ENCODE measurements around the gene ARL10.

Gene ARL10

GRCh38 chr5:176365351-176366231 is at the start of gene ARL10:
TSS of gene ARL10 (plus strand) at chr5:176365487. CDS start at chr5:176365564, 77 bp downstream.
- DNase-seq: no peak

- DNase-seq: no peak
These were observed 47.5 kb upstream of the ARL10 start for GRCh38 chr5:176317534-176318374.

GRCh38 chr5:176319827-176320554 is 45.3 kb upstream of the ARL10 start:
- DNase-seq: peak; percentile 12 to 13

DNA sequence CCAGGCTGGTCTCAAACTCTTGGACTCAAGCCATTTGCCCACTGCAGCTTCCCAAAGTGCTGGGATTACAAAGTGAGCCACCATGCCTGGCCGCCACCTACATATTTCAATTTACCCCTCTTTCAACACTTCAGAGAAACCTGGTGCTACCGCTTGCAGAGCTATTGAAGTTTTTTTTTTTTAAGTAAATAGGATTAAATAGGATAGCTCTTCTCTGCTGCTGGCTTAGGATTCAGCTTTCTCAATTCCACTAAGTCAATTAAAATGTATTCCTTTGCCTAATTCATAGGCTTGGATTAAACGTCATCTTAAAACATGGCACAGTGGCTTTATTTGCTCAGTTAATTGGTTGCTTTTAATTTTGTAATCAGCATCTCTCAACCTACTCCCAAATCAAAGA is 44.7 kb upstream of the ARL10 start:
- DNase-seq: no peak

DNA sequence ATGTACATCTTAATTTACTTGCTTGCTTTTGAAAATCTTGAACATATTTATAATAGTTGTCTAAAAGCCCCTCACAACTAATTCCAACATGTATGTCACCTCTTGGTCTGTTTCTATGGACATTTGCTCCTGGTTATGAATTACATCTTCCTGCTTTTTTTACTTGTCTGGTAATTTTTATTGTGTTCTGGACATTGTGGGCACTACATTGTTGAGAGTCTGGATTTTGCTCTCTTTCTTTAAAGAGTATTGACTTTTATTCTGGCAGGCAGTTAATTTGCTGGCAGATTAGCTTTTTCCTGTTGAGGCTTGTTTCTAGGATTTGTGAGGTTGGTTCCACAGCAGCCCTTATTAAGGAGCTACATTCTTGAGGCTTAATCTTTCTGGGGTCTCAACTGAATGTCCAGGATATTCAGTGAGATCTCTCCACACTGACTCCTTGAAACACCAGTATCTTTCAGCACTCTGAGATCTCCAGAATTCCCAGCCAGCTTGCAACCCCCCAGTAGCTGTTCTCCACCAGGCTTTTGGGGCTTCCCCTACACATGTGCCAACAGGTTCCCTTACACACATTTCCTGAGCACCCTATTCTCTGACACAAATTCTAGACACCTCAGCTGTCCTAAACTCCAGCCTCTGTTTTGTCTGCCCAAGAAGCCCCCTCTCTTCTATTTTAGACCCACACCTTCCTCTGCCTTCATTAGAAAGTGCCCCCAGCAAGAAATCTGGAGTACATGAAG is 31.1 kb upstream of the ARL10 start:
- no peak for DNase-seq

GRCh38 chr5:176337913-176338312 is 27.4 kb upstream of the ARL10 start:
- no peak for DNase-seq

GRCh38 chr5:176339304-176339703 is 26.0 kb upstream of the ARL10 start:
- no peak for DNase-seq

- DNase-seq: no peak
These were observed 23.7 kb upstream of the ARL10 start for GRCh38 chr5:176341325-176342157.

DNA sequence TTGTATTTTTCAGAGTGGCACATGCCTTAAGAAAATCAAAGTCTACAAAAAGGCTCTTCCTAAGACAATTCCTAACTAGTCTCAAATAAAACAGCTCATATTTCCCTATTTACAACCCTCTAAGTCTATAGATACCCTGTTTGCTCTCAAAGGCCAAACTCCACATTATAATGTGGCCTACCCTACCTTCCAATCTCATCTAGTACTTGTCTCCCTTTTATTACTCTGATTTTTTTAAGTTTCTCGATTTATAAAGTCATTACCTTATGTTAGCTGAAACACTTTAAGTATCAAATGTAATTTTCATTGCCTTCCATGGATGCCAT is 23.2 kb upstream of the ARL10 start:
- DNase-seq: no peak

GRCh38 chr5:176342766-176343458 is 22.4 kb upstream of the ARL10 start:
- DNase-seq: no peak

- no peak for DNase-seq
These were observed 14.9 kb upstream of the ARL10 start for GRCh38 chr5:176350416-176350815.

DNA sequence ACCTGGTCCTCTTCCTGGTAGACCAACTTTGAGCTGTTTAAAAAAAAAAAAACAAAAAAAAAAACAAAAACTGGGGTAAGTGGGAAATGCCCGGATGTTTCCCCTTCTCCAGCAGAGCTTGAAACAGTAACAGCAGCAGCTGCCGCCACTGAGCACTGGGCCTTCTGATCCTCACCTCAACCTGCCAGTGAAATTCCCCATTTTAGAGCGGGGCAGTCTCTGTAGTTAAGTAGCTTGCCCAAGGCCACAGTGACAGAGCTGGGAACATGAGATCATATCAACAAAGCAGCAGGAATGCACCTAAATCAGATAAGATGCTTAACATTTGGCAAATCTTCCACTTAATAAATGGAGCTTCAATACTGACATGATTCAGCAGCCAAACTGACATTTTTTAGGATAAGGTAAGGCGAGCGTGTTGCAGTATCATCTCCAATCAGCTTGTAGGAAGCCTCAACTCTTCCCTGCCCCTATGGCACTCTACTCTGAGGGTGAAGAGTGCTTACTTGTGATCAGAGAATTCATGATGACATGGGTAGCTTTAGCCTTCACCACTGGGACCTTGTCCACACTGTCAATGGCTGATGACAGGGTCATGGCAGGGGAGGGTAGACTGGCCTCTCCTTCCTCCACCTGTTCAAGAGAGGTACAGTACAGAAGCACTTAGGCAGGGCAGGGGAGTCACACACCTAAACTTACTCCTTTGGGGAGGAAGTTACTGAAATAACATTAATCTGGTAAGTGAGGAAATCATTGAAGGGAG is 13.0 kb upstream of the ARL10 start:
- DNase-seq: no peak

DNA sequence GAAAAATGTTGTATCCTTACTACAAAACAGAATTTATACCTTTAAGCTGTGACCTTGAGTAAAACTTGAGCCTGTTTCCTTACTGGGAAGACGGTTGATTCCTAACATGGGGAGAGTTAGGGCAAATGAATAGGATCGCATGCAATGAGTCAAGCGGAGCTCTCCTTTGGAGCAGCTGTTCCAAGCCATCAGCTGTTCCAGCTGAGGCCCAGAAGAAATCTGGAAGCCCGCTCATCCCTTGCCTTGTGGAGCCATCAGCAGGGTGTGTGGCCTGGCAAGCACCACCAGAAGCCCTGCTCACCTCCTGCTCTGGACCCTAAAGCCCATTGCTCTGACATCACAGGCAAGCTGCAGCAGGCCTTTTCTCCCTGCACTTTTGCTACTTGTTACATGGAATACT is 11.8 kb upstream of the ARL10 start:
- DNase-seq: no peak

- DNase-seq: no peak
These were observed 9.7 kb upstream of the ARL10 start for GRCh38 chr5:176355400-176356178.

GRCh38 chr5:176356179-176356566 is 9.1 kb upstream of the ARL10 start:
- DNase-seq: no peak

DNA sequence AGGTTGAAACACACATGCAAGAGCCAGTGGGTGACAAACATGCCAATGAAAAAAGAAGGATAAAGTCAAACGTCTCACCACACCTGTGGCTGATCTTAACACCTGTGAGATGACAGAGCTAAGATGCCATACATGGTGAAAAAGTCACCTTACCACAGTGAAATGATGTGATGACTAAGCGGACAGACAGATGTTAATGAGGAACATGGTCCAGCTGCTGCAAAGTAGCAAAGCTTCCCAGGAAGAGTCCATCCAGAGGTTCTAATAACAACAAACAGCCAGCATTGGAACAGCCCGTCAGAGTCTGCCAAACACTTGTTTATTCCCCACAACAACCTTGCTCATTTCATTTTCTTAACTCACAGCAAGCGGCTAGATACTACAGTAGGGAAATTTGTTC is 5.6 kb upstream of the ARL10 start:
- DNase-seq: no peak

DNA sequence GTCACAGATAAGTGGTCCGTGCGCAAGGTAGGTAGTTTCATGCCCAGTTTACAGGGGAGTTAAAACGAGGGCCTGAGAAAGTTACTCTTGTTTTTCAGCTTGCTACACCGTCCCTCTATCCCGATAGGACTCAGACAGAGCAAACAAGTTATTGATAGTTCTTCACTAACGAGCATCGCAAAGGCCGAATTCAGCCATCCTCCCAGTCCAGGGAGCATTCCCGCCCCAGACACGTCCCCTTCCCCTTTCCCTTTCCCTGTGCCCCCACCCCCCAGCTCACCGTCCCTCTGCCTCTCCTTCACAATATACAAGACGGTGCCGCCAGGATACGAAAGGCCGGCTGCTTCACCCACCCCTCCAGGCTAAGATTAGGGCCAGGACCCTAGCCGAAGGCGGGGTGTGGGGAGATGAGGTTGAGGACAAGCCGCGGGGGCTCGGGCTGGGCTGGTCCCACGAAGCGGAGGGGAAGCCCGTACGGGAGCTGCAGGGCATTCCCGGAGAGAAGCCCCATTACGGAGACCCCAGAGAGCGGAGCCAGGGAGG is 4.3 kb upstream of the ARL10 start:
- no peak for DNase-seq

GRCh38 chr5:176361437-176362232 is 3.7 kb upstream of the ARL10 start, which contains the start of gene KIAA1191:
TSS of gene KIAA1191 (minus strand) at chr5:176361764. CDS start at chr5:176359508, 2,256 bp downstream.
- peak; percentile 84 to 86 for DNase-seq

GRCh38 chr5:176362233-176362490 is 3.1 kb upstream of the ARL10 start:
- no peak for DNase-seq
